ENCODE measurements around the gene UBTF.

- no peak for TF ChIP-seq ZNF18 (tag by site-specific recombination; IDR thresholded peaks at IDR 0.05)
- TF ChIP-seq CTCF (tag by site-specific recombination; IDR thresholded peaks at IDR 0.05): no peak
- TF ChIP-seq ZNF580 (tag by site-specific recombination; IDR thresholded peaks at IDR 0.05): no peak
- no peak for TF ChIP-seq ZFP41 (tag by site-specific recombination; IDR thresholded peaks at IDR 0.05; ENCODE audit: borderline replicate concordance)
These were observed 47.1 kb upstream of the UBTF start for GRCh38 chr17:44266402-44267164.

Data from HEK293 (cell line).